Endothelial cell of umbilical vein (primary cell): Measurements from ENCODE around the gene SLC19A1.

Experiments
- EZH2 ChIP-seq: IDR thresholded peaks from 2 replicates; pipeline ENCODE4 v1.6.1; 2012; ENCODE audit warnings: borderline replicate concordance, low read depth, mild to moderate bottlenecking, moderate library complexity, low read length, inconsistent platforms; ENCODE audit not compliant: severe bottlenecking
- FOS ChIP-seq: IDR thresholded peaks from 2 replicates; pipeline ENCODE4 v1.6.1; 2011; ENCODE audit warnings: mild to moderate bottlenecking, low read length, moderate library complexity, borderline replicate concordance; ENCODE audit not compliant: insufficient read depth
- POLR2A ChIP-seq: IDR thresholded peaks from 2 replicates; pipeline ENCODE4 v1.6.1; 2012; ENCODE audit warnings: low read depth, mild to moderate bottlenecking, control low read depth, low read length
- POLR2AphosphoS5 ChIP-seq: IDR thresholded peaks from 2 replicates; pipeline ENCODE4 v1.6.1; 2012; ENCODE audit warnings: low read depth, mild to moderate bottlenecking, control low read depth, low read length, moderate library complexity; ENCODE audit not compliant: insufficient read depth
- TF ChIP-seq, protein P1 (sequence below), 2 donors: IDR thresholded peaks; 1 replicate in 1 of 2; 2 replicates in 1 of 2; pipeline ENCODE4 v1.5.1; 2011; ENCODE audit warnings: low read length in 2 of 2, mild to moderate bottlenecking in 2 of 2, moderate library complexity in 2 of 2, control low read depth in 1 of 2, inconsistent platforms in 1 of 2, low read depth in 1 of 2; ENCODE audit not compliant: insufficient read depth in 1 of 2; ENCODE audit errors: extremely low read depth in 1 of 2

DNA sequence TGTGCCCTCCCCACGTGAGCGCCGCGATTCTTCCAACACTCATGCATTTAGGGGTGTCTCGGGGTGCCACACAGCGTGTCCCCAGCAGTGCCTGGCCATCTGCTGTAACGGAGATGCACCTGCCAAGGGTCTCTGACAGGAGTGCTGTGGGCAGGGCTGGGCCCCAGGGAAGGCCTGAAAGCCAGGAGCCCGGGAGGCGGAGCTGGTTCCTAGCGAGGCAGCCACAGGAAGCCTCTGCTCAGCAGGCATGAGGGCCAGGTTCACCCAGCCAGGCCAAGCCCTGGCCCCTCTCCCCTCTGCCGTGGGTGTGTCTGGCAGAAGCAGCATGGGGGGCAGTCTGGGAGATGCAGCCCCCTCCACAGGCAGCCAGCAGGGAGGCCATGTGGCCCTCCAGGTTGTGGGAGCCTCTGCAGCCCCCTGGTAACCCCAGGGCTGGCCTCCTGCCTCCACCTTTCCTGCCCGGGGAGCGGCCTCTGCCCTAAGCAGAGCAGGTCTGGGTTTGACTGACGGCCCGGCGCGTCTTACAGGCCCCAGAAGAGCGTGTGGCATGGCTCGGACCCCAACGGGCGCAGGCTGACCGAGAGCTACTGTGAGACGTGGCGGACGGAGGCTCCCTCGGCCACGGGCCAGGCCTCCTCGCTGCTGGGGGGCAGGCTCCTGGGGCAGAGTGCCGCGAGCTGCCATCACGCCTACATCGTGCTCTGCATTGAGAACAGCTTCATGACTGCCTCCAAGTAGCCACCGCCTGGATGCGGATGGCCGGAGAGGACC lies 30.4 kb downstream of the SLC19A1 start:
- TF ChIP-seq POLR2AphosphoS5 (no peak), POLR2A (no peak), EZH2 (no peak), FOS (no peak)
- TF ChIP-seq, protein P1, sequence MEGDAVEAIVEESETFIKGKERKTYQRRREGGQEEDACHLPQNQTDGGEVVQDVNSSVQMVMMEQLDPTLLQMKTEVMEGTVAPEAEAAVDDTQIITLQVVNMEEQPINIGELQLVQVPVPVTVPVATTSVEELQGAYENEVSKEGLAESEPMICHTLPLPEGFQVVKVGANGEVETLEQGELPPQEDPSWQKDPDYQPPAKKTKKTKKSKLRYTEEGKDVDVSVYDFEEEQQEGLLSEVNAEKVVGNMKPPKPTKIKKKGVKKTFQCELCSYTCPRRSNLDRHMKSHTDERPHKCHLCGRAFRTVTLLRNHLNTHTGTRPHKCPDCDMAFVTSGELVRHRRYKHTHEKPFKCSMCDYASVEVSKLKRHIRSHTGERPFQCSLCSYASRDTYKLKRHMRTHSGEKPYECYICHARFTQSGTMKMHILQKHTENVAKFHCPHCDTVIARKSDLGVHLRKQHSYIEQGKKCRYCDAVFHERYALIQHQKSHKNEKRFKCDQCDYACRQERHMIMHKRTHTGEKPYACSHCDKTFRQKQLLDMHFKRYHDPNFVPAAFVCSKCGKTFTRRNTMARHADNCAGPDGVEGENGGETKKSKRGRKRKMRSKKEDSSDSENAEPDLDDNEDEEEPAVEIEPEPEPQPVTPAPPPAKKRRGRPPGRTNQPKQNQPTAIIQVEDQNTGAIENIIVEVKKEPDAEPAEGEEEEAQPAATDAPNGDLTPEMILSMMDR (IDR thresholded peaks at IDR 0.05; ENCODE audit: extremely low read depth in 1 of 2, insufficient read depth in 1 of 2, low read depth in 1 of 2, low read length in 2 of 2): no peak
